Measurements from ENCODE around the gene RPH3AL. TPM values are rescaled to one million over a fixed set of nuclear protein-coding genes. Genes with fewer than 3 reads are reported as not detected.

RPH3AL gene
- total and polyA plus RNA-seq, 10 of the 15 experiments (the other 5 are each of a cell fraction or from before 2014, with no cell fraction given) = 0.04 to 1.2 (median 0.47) TPM; not detected in 2

- TF ChIP-seq MAX (IDR thresholded peaks at IDR 0.05; ENCODE audit: low read depth, low read length) (no peak), BMI1 (IDR thresholded peaks at IDR 0.05; ENCODE audit: borderline replicate concordance) (no peak), ATF3 (IDR thresholded peaks at IDR 0.05; ENCODE audit: borderline replicate concordance, extremely low read depth, low read depth, low read length) (no peak), CTCF (IDR thresholded peaks at IDR 0.05 in 2 of 3, conservative IDR thresholded peaks at IDR 0.05 in 1 of 3; ENCODE audit: control insufficient read depth in 2 of 3, extremely low read depth in 1 of 3, insufficient read depth in 1 of 3, low read depth in 3 of 3, low read length in 3 of 3) (peak in 1 of 3 experiments; percentile 28; a peak in 1 of 6 replicates)
Measured at GRCh38 chr17:163514-164098, 189.0 kb downstream of the RPH3AL start (continued).

- H3K9ac ChIP-seq (ENCODE audit: control insufficient read depth, insufficient read depth, low read length) = no peak overlapping the region
- POLR2A ChIA-PET = no interaction called here
- H3K9me3 ChIP-seq (replicated peaks; ENCODE audit: control insufficient read depth, insufficient read depth, low read length) = no peaks in the 10 kb centered on the region; the same call in 2 of the 3 replicates
- no peak overlapping the region for H3K4me3 ChIP-seq
- BruUV-seq (replicated peaks) = no TSS peak
- SMC1A ChIA-PET (ENCODE audit: uncharacterized antibody, unreplicated experiment) = interaction anchor here (0.9 kb wide), 1 partner anchor 25 kb away, joined by 3 read pairs; no protein-coding TSS in a partner anchor
- no peak overlapping the region for H3K4me2 ChIP-seq (ENCODE audit: control insufficient read depth, insufficient read depth)
- RAD21 ChIA-PET (ENCODE audit: unreplicated experiment) = interaction anchor here (0.9 kb wide), 1 partner anchor 588 kb away, joined by 3 read pairs; no protein-coding TSS in a partner anchor
- no peak for ATAC-seq
- no peaks in the 10 kb centered on the region for H3K27me3 ChIP-seq (replicated peaks in 1 of 2; ENCODE audit: control insufficient read depth in 2 of 2, insufficient read depth in 2 of 2, low read length in 1 of 2)
- H3K79me2 ChIP-seq (ENCODE audit: control insufficient read depth, insufficient read depth, low read length) = no peaks in the 10 kb centered on the region
- no peak overlapping the region for H3K27ac ChIP-seq (ENCODE audit: control insufficient read depth, insufficient read depth)
- WGBS (ENCODE audit: insufficient coverage, insufficient replicate concordance, low lambda C conversion rate, missing lambda C conversion rate) = 29% methylated on average over 11 of the region's 11 CpGs
- in situ Hi-C loops (cut with MboI) (loop anchor here (5.0 kb wide), 1 partner anchor 150 kb away; no protein-coding TSS in a partner anchor), intact Hi-C loops (cut with micrococcal nuclease; ENCODE audit: unreplicated experiment) (loop anchor here (5.0 kb wide), 2 partner anchors 150 to 540 kb away; no protein-coding TSS in a partner anchor)
- DNase-seq (ENCODE audit: low read depth, low spot score) = no peak
- no peaks in the 10 kb centered on the region for H3K36me3 ChIP-seq (ENCODE audit: control insufficient read depth in 2 of 2, insufficient read depth in 2 of 2, low read length in 1 of 2)
- H3K4me1 ChIP-seq (ENCODE audit: control insufficient read depth, insufficient read depth, low read length) = no peaks in the 10 kb centered on the region
- H2AFZ ChIP-seq (ENCODE audit: control insufficient read depth, low read depth, low read length) = no peak overlapping the region
- no peaks in the 10 kb centered on the region for H4K20me1 ChIP-seq (ENCODE audit: control insufficient read depth, insufficient read depth)
- FAIRE-seq = no peak
- CTCF ChIA-PET = no interaction called here
- TF ChIP-seq SMARCA5 (IDR thresholded peaks at IDR 0.05) (no peak), FOS (IDR thresholded peaks at IDR 0.05; ENCODE audit: borderline replicate concordance, extremely low read depth, insufficient read length) (no peak), GABPA (IDR thresholded peaks at IDR 0.05; ENCODE audit: low read depth) (no peak), BCL3 (IDR thresholded peaks at IDR 0.05; ENCODE audit: borderline replicate concordance, insufficient read depth, low read depth, low read length, poor library complexity, severe bottlenecking) (no peak), HDAC6 (IDR thresholded peaks at IDR 0.05; ENCODE audit: unreplicated experiment) (no peak), RUNX3 (IDR thresholded peaks at IDR 0.05; ENCODE audit: low read length) (no peak), ZNF384 (IDR thresholded peaks at IDR 0.05; ENCODE audit: borderline replicate concordance, low read depth, low read length) (no peak), PML (IDR thresholded peaks at IDR 0.05; ENCODE audit: low read length) (no peak), ZBTB33 (IDR thresholded peaks at IDR 0.05) (no peak)
Measured at GRCh38 chr17:162689-163088, 189.9 kb downstream of the RPH3AL start.
